Measurements from ENCODE around the gene POU4F3.
A peak's percentile ranks its signal among the peaks of the same experiment; 100 is the strongest.

Gene POU4F3

GRCh38 chr5:146313027-146313426 lies 25.6 kb upstream of the POU4F3 start:
- no peaks in the 10 kb centered on the region for H3K27me3 ChIP-seq (ENCODE audit: insufficient read depth, low read depth, severe bottlenecking)
- TF ChIP-seq CTCF (IDR thresholded peaks at IDR 0.05; ENCODE audit: low read depth, low read length) = no peak
- H3K9me3 ChIP-seq (ENCODE audit: severe bottlenecking) = no peaks in the 10 kb centered on the region
- DNase-seq = no peak
- H3K4me3 ChIP-seq (ENCODE audit: low read depth, low read length) = no peak overlapping the region
- H3K36me3 ChIP-seq = no peaks in the 10 kb centered on the region
- no peak overlapping the region for H3K27ac ChIP-seq

GRCh38 chr5:146321571-146321970 lies 17.1 kb upstream of the POU4F3 start:
- TF ChIP-seq CTCF (IDR thresholded peaks at IDR 0.05; ENCODE audit: low read depth, low read length) = no peak
- DNase-seq = no peak
- Histone ChIP-seq H3K27me3 (ENCODE audit: insufficient read depth, low read depth, severe bottlenecking) (no peaks in the 10 kb centered on the region), H3K27ac (no peak overlapping the region), H3K9me3 (ENCODE audit: severe bottlenecking) (no peaks in the 10 kb centered on the region), H3K36me3 (no peaks in the 10 kb centered on the region), H3K4me3 (ENCODE audit: low read depth, low read length) (no peak overlapping the region)

GRCh38 chr5:146327257-146327870 lies 11.3 kb upstream of the POU4F3 start:
- DNase-seq = peak; percentile 51
- Histone ChIP-seq H3K4me3 (ENCODE audit: low read depth, low read length) (no peak overlapping the region), H3K27me3 (ENCODE audit: insufficient read depth, low read depth, severe bottlenecking) (no peaks in the 10 kb centered on the region), H3K9me3 (ENCODE audit: severe bottlenecking) (no peaks in the 10 kb centered on the region), H3K27ac (no peak overlapping the region), H3K36me3 (no peaks in the 10 kb centered on the region)
- no peak for TF ChIP-seq CTCF (IDR thresholded peaks at IDR 0.05; ENCODE audit: low read depth, low read length)

GRCh38 chr5:146327989-146328388 lies 10.7 kb upstream of the POU4F3 start:
- H3K36me3 ChIP-seq = no peaks in the 10 kb centered on the region
- DNase-seq = no peak
- H3K27ac ChIP-seq = no peak overlapping the region
- H3K27me3 ChIP-seq (ENCODE audit: insufficient read depth, low read depth, severe bottlenecking) = no peaks in the 10 kb centered on the region
- H3K4me3 ChIP-seq (ENCODE audit: low read depth, low read length) = no peak overlapping the region
- no peaks in the 10 kb centered on the region for H3K9me3 ChIP-seq (ENCODE audit: severe bottlenecking)
- no peak for TF ChIP-seq CTCF (IDR thresholded peaks at IDR 0.05; ENCODE audit: low read depth, low read length)

GRCh38 chr5:146329697-146330096 lies 8.9 kb upstream of the POU4F3 start:
- Histone ChIP-seq H3K4me3 (ENCODE audit: low read depth, low read length) (no peak overlapping the region), H3K27me3 (ENCODE audit: insufficient read depth, low read depth, severe bottlenecking) (no peaks in the 10 kb centered on the region), H3K36me3 (no peaks in the 10 kb centered on the region), H3K9me3 (ENCODE audit: severe bottlenecking) (no peaks in the 10 kb centered on the region), H3K27ac (no peak overlapping the region)
- TF ChIP-seq CTCF (IDR thresholded peaks at IDR 0.05; ENCODE audit: low read depth, low read length) = no peak
- no peak for DNase-seq

- Histone ChIP-seq H3K27ac (no peak overlapping the region), H3K27me3 (ENCODE audit: insufficient read depth, low read depth, severe bottlenecking) (no peaks in the 10 kb centered on the region), H3K36me3 (no peaks in the 10 kb centered on the region), H3K9me3 (ENCODE audit: severe bottlenecking) (no peaks in the 10 kb centered on the region), H3K4me3 (ENCODE audit: low read depth, low read length) (no peak overlapping the region)
- no peak for DNase-seq
- no peak for TF ChIP-seq CTCF (IDR thresholded peaks at IDR 0.05; ENCODE audit: low read depth, low read length)
Observed at GRCh38 chr5:146331423-146331822, 7.2 kb upstream of the POU4F3 start.
